Heart right ventricle (tissue), 16 donors: Measurements from ENCODE around the gene SPESP1. TPM values are rescaled to one million over a fixed set of nuclear protein-coding genes. Genes with fewer than 3 reads are reported as not detected.

Experiments
- ATAC-seq, 8 donors: fragments of 200-7000 bp; cut with Tn5 transposase; one replicate each; pipeline ENCODE4 v1.9.1; 2020; ENCODE audit warnings: mild to moderate bottlenecking in 8 of 8, moderate library complexity in 8 of 8, moderate number of reproducible peaks in 1 of 8
- DNase-seq, 2 donors: peaks; one replicate each; pipeline ENCODE4 v3.0.0-alpha.2; 2020
- H3K27ac ChIP-seq, 10 donors: fragments of 200-600 bp; sonication (generic) in 2 of 10; one replicate each; pipeline versions ENCODE4 v1.5.0 to v1.8.0; 2020 to 2022; ENCODE audit warnings: mild to moderate bottlenecking in 3 of 10
- H3K27me3 ChIP-seq, 7 donors: fragments of 200-600 bp; one replicate each; pipeline ENCODE4 v1.8.0; 2021 to 2022; ENCODE audit warnings: mild to moderate bottlenecking in 2 of 7
- H3K36me3 ChIP-seq, 9 donors: fragments of 200-600 bp; sonication (generic) in 1 of 9; one replicate each; pipeline versions ENCODE4 v1.5.0 to v1.8.0; 2020 to 2022; ENCODE audit warnings: mild to moderate bottlenecking in 2 of 9
- H3K4me1 ChIP-seq, 9 donors: fragments of 200-600 bp; sonication (generic) in 1 of 9; one replicate each; pipeline versions ENCODE4 v1.5.0 to v1.8.0; 2020 to 2022; ENCODE audit warnings: mild to moderate bottlenecking in 4 of 9
- H3K4me3 ChIP-seq, 10 donors: fragments of 200-600 bp; sonication (generic) in 2 of 10; one replicate each; pipeline versions ENCODE4 v1.5.0 to v1.8.0; 2020 to 2022; ENCODE audit warnings: mild to moderate bottlenecking in 7 of 10, moderate library complexity in 2 of 10
- H3K9me3 ChIP-seq, 11 donors: fragments of 200-600 bp in 10 of 11; sonication (generic) in 2 of 11; one replicate each; pipeline versions ENCODE4 v1.5.0 to v1.8.0; 2013 to 2022; ENCODE audit warnings: mild to moderate bottlenecking in 2 of 11, control low read depth in 1 of 11, moderate library complexity in 1 of 11
- CTCF ChIP-seq, 9 donors: fragments of 200-600 bp; sonication (generic) in 2 of 9; IDR thresholded peaks; one replicate each; pipeline versions ENCODE4 v1.5.0 to v1.8.0; 2021 to 2022; ENCODE audit warnings: antibody characterized with exemption in 9 of 9, mild to moderate bottlenecking in 5 of 9, moderate library complexity in 1 of 9
- WGBS, 2 donors: extraction: QIAGEN DNeasy Blood & Tissue Kit; methylation state at CpG; one replicate each; pipeline ENCODE4 v1.1.7; 2013; ENCODE audit warnings: inconsistent platforms in 1 of 2; 5-methylcytosine and 5-hydroxymethylcytosine counted together
- intact Hi-C, 10 donors: fragments of 100-400 bp; cut with DNase I; formaldehyde crosslinking; loops; one replicate each; pipeline versions ENCODE4 v1.11.1 to v1.14.2; 2022
- polyA plus RNA-seq, 2 donors: library from polyadenylated mRNA; stranded (reverse); fragments of 200-250 nt; gene quantifications; one replicate each; pipeline ENCODE4 v1.2.3, GENCODE V29; 2013
- total RNA-seq, 10 donors: library from RNA; stranded (reverse); fragmentation: NEBNext Ultra II Directional in 3 of 10; extraction: Animal tissue kit (Norgen Biotek cat#: 25700) in 3 of 10; gene quantifications; one replicate each; pipeline versions ENCODE4 v1.2.1 to v1.2.4, GENCODE V29; 2021 to 2023
- donor health status: Arrhythmogenic right ventricular cardiomyopathy.
- donor health status: ischemic (EF 13 %, LVEDD 7.1; RV severe dilation, severe dysfunction).
- donor health status: healthy with polysubstance abuse.
- donor health status: DM: no; HTN: yes; CAD: no.
- donor health status: DM: no; HTN: no; CAD: no.
- donor health status: ischemic (EF 25% LVEDD 6.9; RV normal size, moderate dysfunction).
- donor health status: ischemic (EF 25% LVEDD 5.7; RV mildly dilated, moderate dysfunction).
- donor health status: healthy.
- donor health status: DM: yes; HTN: yes; CAD: no.
- donor health status: Ischemic cardiomyopathy.
- donor health status: ischemic (EF 35%, LVEDD 5.7; RV mildly dilated, moderate dysfunction).
- donor health status: nonischemic (EF 11% LVEDD 7.7; RV severe dilation, severe dysfunction).
- donor health status: DM: yes; HTN: yes; CAD: no.
- donor health status: PGD.
- donor health status: ischemic (EF 29% LVEDD 5.4; RV normal size, mild dysfunction).
- donor health status: nonischemic (EF 23%, LVEDD 6.1; RV moderate dilation, normal function).

SPESP1 gene
- total and polyA plus RNA-seq, 12 donors: 1.0 to 10.5 (median 4.8) TPM

- intact Hi-C loops: no loop called here
- Histone ChIP-seq H3K9me3 (no peaks in the 10 kb centered on the region), H3K4me1 (peaks cover 0 to 22% (median 10%) of the 10 kb centered on the region in 9 donors), H3K27me3 (no peaks in the 10 kb centered on the region), H3K36me3 (no peaks in the 10 kb centered on the region), H3K27ac (no peak overlapping the region), H3K4me3 (no peak overlapping the region)
- no peak for ATAC-seq
- no peak for TF ChIP-seq CTCF (IDR thresholded peaks at IDR 0.05)
- WGBS, 2 donors: 76 to 78% methylated on average over 7 of the region's 7 CpGs
- no peak for DNase-seq
Observed at GRCh38 chr15:68990231-68990991, 60.1 kb downstream of the SPESP1 start.

GRCh38 chr15:68990992-68991500 is 60.7 kb downstream of the SPESP1 start:
- peaks cover 0 to 22% (median 10%) of the 10 kb centered on the region in 9 donors for H3K4me1 ChIP-seq
- H3K36me3 ChIP-seq: no peaks in the 10 kb centered on the region
- H3K4me3 ChIP-seq: no peak overlapping the region
- DNase-seq: no peak
- intact Hi-C loops: no loop called here
- H3K9me3 ChIP-seq: no peaks in the 10 kb centered on the region
- 83 to 86% methylated on average over 5 of the region's 5 CpGs for WGBS, 2 donors
- H3K27ac ChIP-seq: no peak overlapping the region
- TF ChIP-seq CTCF (IDR thresholded peaks at IDR 0.05): no peak
- ATAC-seq: peak in 1 of 8 donors; percentile 17
- no peaks in the 10 kb centered on the region for H3K27me3 ChIP-seq

GRCh38 chr15:68991723-68992122 is 61.4 kb downstream of the SPESP1 start:
- Histone ChIP-seq H3K9me3 (no peaks in the 10 kb centered on the region), H3K27me3 (no peaks in the 10 kb centered on the region), H3K4me1 (peaks cover 0 to 22% (median 10%) of the 10 kb centered on the region in 9 donors), H3K27ac (no peak overlapping the region), H3K4me3 (no peak overlapping the region), H3K36me3 (no peaks in the 10 kb centered on the region)
- intact Hi-C loops: no loop called here
- ATAC-seq: peak in 6 of 8 donors; percentile 52 to 70 (median 63)
- WGBS, 2 donors: 29 to 50% methylated on average over 4 of the region's 4 CpGs
- no peak for TF ChIP-seq CTCF (IDR thresholded peaks at IDR 0.05)
- no peak for DNase-seq

- DNase-seq (no peak), ATAC-seq (peak in 1 of 8 donors; percentile 16)
- intact Hi-C loops: no loop called here
- 96% methylated on average over 6 of the region's 6 CpGs for WGBS, 2 donors
- TF ChIP-seq CTCF (IDR thresholded peaks at IDR 0.05): no peak
- Histone ChIP-seq H3K27ac (no peak overlapping the region), H3K9me3 (no peaks in the 10 kb centered on the region), H3K4me3 (no peak overlapping the region), H3K4me1 (peaks cover 0 to 22% (median 10%) of the 10 kb centered on the region in 9 donors), H3K27me3 (no peaks in the 10 kb centered on the region), H3K36me3 (no peaks in the 10 kb centered on the region)
Observed at GRCh38 chr15:68992696-68993095, 62.4 kb downstream of the SPESP1 start.
